EL (cell line): Measurements from ENCODE around the gene GPR4.
"Not testable (repeated sequence)": the region's sequence is repeated elsewhere in the genome, so short reads cannot be mapped to it uniquely, and the experiment has no call there.

Experiments used
- DNase-seq: peaks from one replicate; pipeline ENCODE4 v3.0.0-alpha.2; 2016

GPR4 gene

DNA sequence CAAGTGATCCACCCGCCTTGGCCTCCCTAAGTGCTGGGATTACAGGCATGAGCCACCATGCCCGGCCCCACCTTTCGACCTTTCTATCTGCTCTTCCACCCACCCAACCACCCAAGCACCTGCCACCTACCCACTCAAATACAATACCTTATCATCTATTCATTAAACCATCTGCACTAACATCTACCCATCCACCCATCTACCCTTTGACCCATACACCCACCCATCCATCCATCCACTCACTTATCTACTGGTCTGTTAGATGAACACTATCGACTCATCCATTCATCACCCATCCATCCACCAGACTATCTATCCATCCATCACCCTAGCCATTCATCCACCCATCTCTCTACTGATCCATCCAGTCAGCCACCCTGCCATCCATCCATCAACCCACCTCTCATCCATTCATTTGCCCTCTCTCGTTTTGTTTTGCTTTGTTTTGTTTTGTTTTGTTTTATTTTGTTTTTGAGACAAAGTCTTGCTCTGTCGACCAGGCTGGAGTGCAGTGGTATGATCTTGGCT, 20.0 kb upstream of the GPR4 start:
- DNase-seq = no peak

DNA sequence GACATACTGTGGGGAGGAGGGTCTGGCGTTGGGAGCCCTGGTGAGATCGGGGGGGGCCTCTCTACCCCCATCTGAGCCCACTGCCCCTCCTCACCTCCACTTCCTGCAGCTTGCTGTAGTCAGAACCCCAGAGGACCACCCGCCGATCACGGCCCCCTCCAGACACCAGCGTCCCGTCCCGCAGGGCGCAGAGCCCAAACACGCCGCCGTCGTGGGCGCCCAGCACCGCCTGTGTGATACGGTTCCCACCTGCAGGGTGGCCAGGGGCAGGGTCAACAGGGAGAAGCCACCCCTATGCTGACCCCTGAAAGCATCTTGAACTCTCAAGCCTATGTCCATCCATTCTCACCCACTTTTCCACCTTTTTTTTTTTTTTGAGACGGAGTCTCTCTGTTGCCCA, 19.4 kb upstream of the GPR4 start:
- no peak for DNase-seq

DNA sequence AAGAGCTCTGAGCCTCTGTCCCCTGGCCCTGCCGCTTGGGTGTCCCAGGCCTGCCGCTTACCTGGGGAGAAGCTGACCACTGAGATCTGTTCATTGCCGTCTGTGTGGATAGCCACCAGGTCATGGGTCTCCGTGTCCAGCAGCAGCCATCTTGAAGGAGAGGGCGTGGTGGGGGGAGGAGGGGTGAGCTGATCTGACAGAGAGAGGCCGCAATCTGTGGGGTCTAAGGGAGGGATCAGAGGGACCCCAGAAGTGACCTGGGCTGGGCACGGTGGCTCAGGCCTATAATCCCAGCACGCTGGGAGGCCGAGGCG, 14.6 kb upstream of the GPR4 start:
- no peak for DNase-seq

DNA sequence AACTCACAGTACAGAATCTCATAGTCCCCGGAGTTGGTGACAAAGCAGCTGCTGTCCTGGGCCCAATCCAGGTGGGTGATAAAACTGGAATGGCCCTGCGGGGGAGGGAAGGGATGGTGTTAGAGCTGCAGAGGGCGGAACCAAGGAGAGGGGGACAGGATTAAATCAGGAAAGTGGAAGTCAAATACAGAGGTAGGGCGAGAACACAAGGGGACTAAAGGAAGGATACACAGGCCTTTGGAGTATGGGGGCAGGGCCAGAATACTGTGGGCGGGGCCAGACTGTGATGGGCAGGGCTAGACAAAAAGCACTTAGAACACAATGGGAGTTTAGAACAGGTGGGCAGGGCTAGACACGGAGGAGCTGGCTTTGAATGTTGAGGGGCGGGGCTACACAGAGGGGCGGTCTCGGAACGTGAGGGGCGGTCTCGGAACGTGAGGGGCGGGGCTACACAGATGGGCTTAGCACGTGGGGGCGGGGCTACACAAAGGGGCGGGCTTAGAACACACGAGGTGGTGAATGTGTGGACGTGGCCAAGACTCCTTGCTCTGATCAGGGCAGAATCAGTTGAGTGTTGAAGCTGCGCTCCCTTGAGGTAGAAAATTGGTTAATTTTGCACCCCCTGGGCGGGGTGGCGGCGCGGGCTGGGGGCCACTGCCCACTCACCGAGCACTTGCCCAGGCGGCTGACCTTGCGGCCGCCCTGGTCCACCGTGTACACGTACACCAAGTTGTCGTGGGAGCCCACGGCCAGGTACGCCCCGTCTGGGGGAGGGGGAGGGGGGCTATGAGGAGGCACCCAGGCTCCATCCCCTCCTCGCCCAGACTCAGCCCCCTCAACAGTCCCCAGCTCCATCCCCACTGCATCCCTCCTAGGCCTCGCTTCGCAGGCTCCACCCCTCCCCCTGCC, 14.0 kb upstream of the GPR4 start:
- peak; percentile 90 for DNase-seq

DNA sequence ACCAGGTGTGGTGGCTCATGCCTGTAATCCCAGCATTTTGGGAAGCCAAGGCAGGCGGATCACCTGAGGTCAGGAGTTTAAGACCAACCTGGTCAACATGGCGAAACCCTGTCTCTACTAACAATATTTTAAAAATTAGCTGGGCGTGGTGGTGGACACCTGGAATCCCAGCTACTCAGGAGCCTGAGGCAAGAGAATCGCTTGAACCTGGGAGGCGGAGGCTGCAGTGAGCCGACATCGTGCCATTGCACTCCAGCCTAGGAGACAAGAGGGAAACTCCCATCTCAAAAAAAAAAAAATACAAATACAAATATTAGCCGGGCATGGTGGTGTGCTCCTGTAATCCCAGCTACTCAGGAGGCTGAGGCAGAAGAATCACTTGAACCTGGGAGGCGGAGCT, 13.0 kb upstream of the GPR4 start:
- DNase-seq = not testable (repeated sequence)

DNA sequence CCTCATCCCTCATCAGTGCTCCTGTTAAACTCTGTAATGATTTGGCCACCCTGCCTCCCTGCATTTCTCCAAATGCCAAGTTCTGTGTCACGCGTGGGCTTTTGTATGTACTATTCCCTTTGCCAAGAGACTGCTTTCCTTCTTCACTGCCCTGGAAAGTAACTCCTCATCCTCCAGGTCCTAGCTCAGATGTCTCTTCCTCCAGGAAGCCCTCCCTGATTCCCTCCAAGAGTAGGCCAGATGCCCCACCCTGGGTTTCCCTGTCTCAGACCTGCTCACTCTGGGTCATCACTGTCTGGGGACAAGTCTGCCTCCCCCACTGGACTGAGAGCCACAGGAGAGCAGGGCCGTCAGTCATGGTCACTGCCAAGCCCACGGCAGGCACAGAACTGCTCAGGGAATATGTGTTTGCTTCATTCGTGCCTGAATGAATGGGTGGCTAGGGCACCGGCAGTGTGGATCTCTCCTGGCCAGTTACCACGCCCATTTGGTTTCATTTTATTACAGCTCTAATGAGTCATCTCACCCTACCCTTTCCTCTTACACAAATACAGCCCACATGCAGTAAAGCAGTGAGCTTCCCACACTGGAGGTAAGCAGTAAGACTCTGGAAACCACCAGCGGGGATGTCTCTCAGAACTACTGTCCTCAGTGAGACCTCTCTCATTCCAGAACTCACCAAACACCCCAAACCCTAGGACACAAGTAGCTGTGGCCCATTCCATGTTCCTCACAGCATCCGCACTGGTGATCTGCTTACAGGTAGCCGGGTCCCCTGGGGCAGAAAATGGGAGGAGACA, 12.1 kb upstream of the GPR4 start:
- peak; percentile 94 for DNase-seq

DNA sequence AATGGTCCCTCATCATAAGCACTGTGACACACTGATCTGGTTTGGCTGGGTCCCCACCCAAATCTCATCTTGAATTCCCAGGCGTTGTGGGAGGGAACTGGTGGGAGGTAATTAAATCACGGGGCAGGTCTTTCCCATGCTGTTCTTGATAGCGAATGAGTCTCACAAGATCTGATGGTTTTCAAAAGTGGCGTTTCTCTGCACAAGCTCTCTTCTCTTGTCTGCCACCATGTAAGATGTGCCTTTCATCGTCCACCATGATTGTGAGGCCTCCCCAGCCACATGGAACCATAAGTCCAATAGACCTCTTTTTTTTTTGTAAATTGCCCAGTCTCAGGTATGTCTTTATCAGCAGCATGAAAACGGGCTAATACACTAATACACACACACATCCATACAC, 6.9 kb upstream of the GPR4 start:
- no peak for DNase-seq

DNA sequence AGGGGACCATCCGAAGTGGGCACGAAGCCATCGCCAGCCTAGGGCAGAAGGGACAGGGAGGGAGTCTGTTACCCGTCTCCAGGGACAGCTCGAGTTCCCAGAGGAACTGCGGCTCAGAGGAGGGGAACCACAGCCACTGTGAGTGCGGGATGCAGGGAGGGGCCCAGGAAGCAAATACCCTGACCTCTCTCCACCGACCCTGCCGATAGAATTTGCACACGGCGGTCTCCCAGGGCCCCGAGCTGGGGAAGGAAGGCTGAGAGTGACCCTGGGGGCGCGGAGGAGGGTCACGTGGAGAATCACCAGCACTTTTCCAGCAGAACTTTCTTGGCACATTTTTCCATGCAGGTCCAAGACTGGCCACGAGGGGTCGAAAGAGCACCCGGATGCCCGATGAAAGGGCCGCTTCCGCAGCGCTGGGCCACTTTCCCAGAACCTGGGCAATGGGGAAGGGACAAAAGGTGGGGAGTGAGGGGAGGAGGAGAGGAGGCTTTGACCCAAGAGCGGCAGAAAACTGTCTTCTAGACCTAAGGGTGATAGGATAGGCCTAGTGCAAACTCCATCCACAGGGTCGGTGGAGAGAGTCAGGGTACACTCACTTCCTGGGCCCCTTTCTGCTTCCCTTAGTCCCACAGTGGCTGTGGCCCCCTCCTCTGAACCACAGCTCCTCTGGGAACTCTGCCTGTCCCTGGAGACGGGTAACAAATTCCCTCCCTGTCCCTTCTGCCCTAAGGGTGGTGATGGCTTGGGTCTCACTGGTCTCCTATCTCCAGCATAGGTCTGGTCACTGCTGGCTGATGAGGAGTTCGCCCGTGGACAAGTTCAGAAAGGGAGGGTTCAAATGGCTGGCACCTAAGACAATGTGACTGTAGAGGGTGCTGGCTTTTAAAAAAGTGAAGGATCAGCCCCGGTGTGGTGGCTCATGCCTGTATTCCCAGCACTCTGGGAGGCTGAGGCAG, 5.3 kb upstream of the GPR4 start:
- DNase-seq = peak; percentile 75

DNA sequence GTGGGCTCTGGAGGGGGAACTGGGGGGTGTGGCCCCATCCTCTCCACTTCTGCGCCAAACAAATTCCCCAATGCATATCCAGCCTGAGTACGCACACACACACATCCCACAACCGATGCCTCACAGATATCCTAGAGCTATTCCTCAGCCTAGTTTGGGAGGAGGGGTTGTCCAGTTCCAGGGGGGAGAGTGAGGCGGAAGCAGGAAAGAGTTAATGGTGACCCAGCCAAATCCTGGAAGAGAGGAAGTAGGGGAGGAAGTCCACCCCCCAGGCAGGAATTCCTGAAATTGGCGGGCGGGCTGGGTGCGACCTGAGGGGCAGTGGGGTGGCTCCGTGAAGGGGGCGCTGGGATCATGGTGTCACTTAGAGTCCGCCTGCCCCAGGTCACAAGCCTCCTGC, 897 bp downstream of the GPR4 start:
- peak; percentile 49 for DNase-seq

DNA sequence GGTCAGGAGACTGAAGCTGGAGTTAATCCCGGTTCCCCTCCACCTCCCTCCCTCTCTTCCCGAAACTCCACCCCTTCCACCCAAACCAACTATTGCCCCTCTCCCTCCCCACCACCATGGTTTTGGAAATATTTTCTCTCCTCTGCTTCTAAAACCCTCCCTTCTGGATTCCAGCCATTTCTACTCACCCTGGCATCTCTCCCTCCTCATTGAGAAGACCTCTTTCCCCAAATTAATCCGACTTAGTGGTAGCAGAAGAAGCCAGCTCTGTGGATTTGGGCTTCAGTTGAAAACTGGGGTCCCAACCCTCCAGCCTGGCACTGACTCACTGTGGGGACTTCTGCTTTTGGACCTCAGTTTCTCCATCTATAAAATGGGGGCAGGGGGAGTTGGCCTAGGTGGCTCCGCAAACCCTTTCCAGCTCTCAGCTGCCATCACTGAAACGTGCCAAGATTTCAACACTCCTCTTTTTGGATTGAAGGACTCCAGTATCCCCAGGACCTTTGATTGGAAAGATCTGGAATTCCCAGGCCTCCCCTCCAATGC, 1.6 kb downstream of the GPR4 start:
- DNase-seq = no peak

DNA sequence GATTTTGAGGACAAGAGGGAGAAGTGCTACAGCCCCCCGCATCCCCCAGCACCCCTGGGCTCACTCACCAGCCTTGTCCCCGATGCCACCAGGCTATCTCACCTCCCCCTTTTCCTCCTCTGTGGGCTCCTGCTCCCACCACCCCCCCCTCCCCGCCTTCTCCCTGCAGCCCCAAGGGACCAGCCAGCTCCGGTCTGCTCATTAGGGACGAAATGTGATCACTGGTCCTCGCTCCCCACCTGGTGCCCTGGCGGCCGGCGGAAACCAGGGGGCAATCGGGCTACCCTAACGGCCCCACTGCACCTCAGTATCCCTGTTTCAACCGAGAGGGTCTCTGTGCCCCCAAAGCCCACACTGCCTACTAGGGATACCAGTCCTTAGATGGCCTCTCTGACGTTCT, 2.7 kb downstream of the GPR4 start:
- no peak for DNase-seq

DNA sequence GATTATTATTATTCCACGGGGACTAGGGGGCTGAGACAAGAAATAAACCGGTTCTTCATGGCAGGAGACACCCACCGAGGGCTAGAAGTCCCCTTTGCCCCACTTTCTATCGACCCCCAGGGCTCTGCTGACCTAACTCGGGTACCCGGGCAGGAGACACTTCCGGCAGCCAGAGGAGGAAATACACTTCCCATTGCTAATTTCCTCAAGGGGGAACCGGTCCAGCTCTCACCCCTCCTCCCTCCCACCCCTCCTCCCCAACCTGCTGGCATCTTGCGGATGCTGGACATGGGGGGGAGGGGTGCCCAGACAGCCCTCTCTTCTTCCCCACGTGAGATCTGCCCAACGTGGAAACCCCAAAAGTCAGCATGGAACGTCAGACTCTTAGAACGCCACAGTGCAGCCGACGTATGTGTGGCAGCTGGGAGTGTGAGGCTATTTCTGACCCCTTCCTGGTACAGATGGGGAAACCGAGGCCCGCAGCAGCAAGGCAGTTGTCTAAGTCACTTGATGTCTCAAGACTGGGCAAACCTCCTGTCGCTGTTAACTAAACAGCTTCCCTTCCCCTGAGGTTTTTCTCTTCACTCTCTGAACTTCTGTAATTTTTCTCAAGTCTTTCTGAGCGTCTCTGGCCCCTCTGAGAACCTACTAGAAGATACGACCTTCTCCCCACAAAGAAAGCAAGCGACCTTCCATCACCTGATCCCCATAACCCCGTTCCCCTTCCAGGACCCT, 3.6 kb downstream of the GPR4 start:
- peak; percentile 49 for DNase-seq

DNA sequence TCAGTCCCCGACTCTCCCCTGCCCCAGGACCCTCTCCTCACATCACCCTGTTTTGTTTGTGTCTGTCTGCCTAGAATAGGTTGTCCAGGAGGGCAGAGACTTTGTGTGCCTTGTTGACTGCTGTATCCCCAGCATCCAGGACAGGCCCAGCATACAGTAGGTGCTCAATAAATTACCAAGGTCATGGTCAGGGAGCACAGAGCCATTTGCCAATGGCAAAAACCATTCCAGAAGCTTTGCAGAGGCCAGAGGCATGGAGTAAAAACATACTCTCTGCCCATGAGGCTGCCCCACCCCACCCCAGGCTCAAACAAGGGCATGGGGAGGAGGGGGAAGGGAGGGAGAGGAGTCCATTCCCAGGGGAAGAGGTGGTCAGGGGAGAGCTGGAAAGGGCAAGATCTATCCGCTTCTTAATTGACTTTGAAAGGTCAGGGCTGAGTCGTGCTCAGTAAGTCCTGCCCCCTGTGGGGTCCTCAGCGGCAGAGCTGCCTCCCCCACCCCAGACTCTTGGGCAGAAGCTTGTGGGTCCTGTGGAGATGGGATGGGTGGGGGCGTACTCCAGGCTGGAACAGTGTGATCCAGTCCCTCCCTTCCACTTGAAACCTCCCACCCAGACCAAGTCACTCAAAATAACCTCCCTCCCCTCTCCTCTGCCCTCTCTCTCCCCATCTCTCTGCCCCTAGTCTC, 4.4 kb downstream of the GPR4 start:
- no peak for DNase-seq

DNA sequence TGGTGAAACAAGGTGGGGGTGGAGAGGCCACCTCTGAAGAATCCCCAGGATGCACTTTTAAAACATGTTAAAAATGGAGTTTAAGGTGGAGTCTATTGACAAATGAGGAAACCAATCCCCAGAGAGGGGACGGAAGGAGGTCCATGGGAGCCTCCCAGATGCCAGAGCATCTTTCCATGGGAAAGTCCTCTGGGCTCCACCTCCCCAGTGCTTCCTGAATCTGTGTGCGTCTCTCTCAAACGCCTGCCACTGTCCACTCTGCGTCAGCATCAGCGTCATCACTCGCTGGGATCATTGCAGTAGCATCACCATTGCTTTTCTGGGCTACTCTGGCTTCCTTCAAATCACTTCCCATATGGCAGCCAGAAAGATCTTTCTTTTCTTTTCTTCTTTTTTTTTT, 6.2 kb downstream of the GPR4 start:
- no peak for DNase-seq

DNA sequence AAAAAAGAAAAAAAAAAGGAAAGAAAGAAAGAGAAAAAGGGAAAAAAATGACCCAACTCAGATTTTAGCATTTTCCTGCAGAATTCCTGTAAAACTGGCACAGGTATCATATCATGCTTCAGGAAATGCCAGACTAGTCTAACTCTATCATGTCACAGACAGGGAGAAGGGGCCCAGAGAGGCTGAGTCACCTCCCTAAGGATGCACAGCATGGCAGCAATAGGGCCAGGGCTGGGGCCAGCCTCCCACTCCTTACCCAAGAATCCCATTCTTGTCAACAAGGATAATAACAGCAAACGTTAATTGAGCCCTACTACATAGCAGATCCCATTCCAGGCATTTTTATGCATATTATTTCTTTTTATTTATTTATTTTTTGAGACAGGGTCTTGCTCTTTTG, 8.5 kb downstream of the GPR4 start:
- DNase-seq = no peak

DNA sequence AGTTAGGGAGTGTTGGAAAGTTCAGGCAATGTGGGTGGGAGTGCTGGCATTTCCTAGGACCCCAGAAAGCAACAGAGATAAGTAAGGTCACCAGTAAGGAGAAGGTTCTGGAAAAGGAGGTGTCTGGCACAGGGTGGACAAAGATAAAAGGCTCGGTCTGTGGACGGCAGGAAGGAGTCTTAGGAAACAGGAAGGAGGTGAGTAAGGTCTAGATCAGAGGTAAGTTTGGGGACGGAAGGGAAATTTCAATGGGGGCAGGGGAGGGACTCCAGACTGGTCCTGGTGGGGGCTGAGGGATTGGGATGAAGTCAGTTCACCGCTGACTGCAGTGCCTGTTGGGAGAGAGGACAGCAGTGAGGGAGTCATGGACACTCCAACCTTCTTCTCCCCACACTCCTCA, 9.6 kb downstream of the GPR4 start:
- DNase-seq = no peak

DNA sequence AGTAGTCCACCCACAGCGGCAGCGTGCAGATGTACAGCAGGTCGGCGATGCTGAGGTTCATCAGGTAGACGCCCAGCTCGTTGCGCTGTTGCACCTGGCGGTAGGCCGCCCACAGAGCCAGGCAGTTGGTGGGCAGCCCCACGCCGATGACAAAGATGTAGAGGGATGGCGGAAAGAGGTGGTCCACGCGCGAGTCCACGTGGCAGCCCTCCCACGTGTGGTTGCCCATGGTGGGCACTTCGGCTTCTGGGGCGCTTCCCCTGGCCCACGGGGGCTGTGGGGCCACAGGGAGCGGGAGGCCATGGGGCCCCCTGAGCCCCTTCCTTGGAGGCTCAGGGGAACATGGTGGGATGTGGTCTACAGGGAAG, 10.4 kb downstream of the GPR4 start:
- no peak for DNase-seq

DNA sequence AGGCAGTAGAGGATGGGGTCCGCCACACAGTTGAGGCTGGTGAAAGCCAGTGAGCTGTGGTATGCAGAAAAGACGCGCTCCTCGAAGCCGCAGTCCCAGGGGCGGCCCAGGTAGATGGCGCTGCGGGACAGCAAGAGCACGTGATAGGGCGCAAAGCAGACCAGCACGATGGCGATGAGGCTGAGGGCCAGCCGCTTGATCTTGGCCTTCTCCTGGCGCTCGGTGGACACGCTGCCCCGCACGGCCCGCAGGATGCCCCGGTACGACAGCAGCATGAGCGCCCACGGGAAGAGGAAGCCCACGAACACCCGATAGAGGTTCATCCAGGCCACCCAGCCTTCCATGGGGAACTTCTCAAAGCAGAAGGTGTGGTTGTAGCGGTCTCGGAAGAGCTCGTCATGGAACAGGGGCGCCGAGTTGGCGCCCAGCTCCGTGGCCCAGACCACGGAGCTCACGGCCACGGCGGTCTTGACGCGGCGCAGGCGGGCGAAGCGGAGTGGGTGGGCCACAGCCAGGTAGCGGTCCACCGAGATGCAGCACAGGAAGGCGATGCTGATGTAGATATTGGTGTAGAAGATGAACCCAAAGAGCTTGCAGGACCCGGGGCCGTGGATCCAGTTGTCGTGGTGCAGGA, 10.9 kb downstream of the GPR4 start:
- DNase-seq = no peak

DNA sequence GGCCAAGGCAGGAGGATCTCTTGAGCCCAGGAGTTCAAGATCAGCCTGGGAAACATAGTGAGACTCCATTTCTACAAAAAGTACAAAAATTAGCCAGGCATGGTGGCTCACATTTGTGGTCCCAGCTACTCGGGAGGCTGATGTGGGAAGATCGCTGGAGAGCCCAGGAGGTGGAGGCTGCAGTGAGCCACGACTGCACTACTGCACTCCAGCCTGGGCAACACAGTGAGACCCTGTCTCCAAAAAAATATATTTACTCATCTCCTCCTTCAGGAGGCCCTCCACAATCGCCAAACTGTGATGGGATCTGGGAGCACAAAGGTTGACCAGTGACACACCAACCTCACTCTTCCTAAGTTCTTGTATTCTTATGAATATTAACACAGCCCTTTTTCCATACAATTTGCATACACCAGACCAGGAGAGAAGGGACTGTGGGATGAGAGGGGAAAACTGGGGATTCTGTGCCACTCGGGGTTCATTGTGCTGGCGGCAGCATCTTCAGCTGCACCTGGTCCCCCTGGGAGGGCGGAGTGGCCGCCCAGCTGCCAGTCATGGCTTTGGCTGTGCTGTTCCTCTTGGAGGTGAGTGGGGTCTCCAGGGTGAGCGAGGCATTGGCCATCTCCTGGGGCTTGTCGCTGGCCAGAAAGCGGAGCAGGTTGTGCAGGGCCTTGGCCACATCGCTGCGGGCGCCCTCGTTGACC, 11.6 kb downstream of the GPR4 start:
- DNase-seq = no peak

DNA sequence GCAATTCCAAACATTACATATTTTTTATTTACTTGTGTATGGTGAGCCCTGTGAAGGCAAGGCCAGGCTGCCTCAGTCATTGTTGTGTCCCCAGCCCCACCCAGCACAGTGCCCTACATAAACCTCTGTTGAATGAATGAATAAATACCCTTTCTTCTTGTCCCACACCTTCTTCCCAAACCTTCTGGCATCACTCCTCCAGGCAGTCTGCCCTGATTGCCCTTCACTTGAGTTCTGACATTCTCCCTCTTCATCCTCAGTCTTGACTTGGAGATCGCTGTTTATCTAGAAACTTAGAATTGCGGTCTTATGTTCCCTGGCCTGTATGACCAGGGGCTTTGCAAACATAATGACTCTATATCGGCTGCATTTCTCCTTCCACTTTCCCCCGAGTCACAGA, 12.2 kb downstream of the GPR4 start:
- DNase-seq = no peak
